SK-N-SH treated with all-trans-retinoic acid at 6 μM for 48 hours (cell line): ENCODE results near the gene GRK5.

Experiments used
- ARNTL ChIP-seq: fragments of 450-650 bp; formaldehyde crosslinking; IDR thresholded peaks from 2 replicates; pipeline ENCODE4 v1.5.0; 2020; ENCODE audit warnings: low read depth, mild to moderate bottlenecking, moderate library complexity, borderline replicate concordance
- GLIS3 ChIP-seq: fragments of 250-450 bp; sonication (Bioruptor Pico); IDR thresholded peaks from 2 replicates; pipeline ENCODE4 v1.5.0; 2020; ENCODE audit warnings: mild to moderate bottlenecking, moderate library complexity
- RARB ChIP-seq: fragments of 250-450 bp; sonication (Bioruptor Pico); IDR thresholded peaks from 2 replicates; pipeline ENCODE4 v1.8.0; 2021; ENCODE audit warnings: mild to moderate bottlenecking, moderate library complexity
- TCF4 ChIP-seq: fragments of 250-450 bp; sonication (Bioruptor Pico); IDR thresholded peaks from 2 replicates; pipeline ENCODE4 v1.8.0; 2021; ENCODE audit warnings: mild to moderate bottlenecking, moderate library complexity, borderline replicate concordance
- TOX ChIP-seq: fragments of 250-450 bp; sonication (Bioruptor Pico); IDR thresholded peaks from 2 replicates; pipeline ENCODE4 v1.8.0; 2021; ENCODE audit warnings: mild to moderate bottlenecking, moderate library complexity, borderline replicate concordance
- ZFP30 ChIP-seq: fragments of 450-650 bp; formaldehyde crosslinking; IDR thresholded peaks from 2 replicates; pipeline ENCODE4 v1.5.0; 2022; ENCODE audit warnings: mild to moderate bottlenecking, moderate library complexity
- TF ChIP-seq, protein P1 (sequence below): fragments of 250-450 bp; sonication (Bioruptor Pico); IDR thresholded peaks from 2 replicates; pipeline ENCODE4 v1.8.0; 2020; ENCODE audit warnings: mild to moderate bottlenecking, moderate library complexity, borderline replicate concordance
- TF ChIP-seq, protein P2 (sequence below): fragments of 250-450 bp; sonication (Bioruptor Pico); IDR thresholded peaks from 2 replicates; pipeline ENCODE4 v1.5.1; 2021; ENCODE audit warnings: mild to moderate bottlenecking, moderate library complexity
- TF ChIP-seq, protein P3 (sequence below): fragments of 250-450 bp; sonication (Bioruptor Pico); IDR thresholded peaks from 2 replicates; pipeline ENCODE4 v1.5.1; 2020; ENCODE audit warnings: low read depth, mild to moderate bottlenecking, moderate library complexity

DNA sequence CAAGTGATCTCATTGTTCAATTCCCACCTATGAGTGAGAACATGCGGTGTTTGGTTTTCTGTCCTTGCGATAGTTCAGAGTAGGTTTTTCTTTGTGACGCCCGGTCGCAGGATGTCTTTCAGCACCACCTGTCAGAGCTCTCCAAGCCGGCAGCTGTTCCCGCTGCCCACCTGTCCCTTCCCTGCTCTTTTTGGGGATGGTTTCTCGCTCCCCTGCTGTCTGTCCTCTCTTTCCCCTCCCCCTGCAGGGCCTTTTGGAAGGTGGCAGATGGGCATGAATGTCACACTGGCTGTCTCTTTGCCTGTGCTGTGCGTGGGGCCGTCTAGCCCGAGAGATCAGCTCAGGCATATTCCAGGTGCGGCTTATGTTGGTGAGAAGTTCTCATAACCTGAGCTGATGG is 137.0 kb downstream of the GRK5 start:
- TF ChIP-seq, protein P1, sequence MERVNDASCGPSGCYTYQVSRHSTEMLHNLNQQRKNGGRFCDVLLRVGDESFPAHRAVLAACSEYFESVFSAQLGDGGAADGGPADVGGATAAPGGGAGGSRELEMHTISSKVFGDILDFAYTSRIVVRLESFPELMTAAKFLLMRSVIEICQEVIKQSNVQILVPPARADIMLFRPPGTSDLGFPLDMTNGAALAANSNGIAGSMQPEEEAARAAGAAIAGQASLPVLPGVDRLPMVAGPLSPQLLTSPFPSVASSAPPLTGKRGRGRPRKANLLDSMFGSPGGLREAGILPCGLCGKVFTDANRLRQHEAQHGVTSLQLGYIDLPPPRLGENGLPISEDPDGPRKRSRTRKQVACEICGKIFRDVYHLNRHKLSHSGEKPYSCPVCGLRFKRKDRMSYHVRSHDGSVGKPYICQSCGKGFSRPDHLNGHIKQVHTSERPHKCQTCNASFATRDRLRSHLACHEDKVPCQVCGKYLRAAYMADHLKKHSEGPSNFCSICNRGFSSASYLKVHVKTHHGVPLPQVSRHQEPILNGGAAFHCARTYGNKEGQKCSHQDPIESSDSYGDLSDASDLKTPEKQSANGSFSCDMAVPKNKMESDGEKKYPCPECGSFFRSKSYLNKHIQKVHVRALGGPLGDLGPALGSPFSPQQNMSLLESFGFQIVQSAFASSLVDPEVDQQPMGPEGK (CRISPR knock-in tag), result no peak
- TF ChIP-seq ARNTL (CRISPR knock-in tag) (no peak), TCF4 (CRISPR knock-in tag) (no peak), TOX (CRISPR knock-in tag) (no peak), GLIS3 (CRISPR knock-in tag) (no peak), ZFP30 (CRISPR knock-in tag) (no peak), RARB (no peak)
- TF ChIP-seq, protein P2, sequence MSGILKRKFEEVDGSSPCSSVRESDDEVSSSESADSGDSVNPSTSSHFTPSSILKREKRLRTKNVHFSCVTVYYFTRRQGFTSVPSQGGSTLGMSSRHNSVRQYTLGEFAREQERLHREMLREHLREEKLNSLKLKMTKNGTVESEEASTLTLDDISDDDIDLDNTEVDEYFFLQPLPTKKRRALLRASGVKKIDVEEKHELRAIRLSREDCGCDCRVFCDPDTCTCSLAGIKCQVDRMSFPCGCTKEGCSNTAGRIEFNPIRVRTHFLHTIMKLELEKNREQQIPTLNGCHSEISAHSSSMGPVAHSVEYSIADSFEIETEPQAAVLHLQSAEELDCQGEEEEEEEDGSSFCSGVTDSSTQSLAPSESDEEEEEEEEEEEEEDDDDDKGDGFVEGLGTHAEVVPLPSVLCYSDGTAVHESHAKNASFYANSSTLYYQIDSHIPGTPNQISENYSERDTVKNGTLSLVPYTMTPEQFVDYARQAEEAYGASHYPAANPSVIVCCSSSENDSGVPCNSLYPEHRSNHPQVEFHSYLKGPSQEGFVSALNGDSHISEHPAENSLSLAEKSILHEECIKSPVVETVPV, result no peak
- TF ChIP-seq, protein P3, sequence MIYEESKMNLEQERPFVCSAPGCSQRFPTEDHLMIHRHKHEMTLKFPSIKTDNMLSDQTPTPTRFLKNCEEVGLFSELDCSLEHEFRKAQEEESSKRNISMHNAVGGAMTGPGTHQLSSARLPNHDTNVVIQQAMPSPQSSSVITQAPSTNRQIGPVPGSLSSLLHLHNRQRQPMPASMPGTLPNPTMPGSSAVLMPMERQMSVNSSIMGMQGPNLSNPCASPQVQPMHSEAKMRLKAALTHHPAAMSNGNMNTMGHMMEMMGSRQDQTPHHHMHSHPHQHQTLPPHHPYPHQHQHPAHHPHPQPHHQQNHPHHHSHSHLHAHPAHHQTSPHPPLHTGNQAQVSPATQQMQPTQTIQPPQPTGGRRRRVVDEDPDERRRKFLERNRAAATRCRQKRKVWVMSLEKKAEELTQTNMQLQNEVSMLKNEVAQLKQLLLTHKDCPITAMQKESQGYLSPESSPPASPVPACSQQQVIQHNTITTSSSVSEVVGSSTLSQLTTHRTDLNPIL (CRISPR knock-in tag), result no peak
